DOHH2 (cell line): Measurements from ENCODE around the gene MAPKAPK2.

ENCODE experiments used
- H3F3A ChIP-seq: fragments of 200-600 bp; sonication (generic), shearing (Covaris generic); 2 replicates; pipeline ENCODE4 v1.6.0; 2016; ENCODE audit warnings: antibody characterized with exemption, mild to moderate bottlenecking; ENCODE audit not compliant: control insufficient read depth, insufficient read depth
- H3K27ac ChIP-seq: fragments of 200-600 bp; sonication (generic); 2 replicates; pipeline ENCODE4 v1.5.1; 2014; ENCODE audit warnings: low read depth, mild to moderate bottlenecking, low read length, moderate library complexity
- H3K27me3 ChIP-seq: fragments of 200-600 bp; sonication (generic); 2 replicates; pipeline ENCODE4 v1.6.1; 2014; ENCODE audit warnings: mild to moderate bottlenecking, low read length, mixed read lengths; ENCODE audit not compliant: control insufficient read depth
- H3K36me3 ChIP-seq: fragments of 200-600 bp; sonication (generic); 2 replicates; pipeline ENCODE4 v1.6.1; 2014; ENCODE audit warnings: mild to moderate bottlenecking, low read length, moderate library complexity, mixed read lengths; ENCODE audit not compliant: control insufficient read depth
- H3K4me1 ChIP-seq: fragments of 200-600 bp; sonication (generic); 2 replicates; pipeline ENCODE4 v1.6.1; 2014; ENCODE audit warnings: mild to moderate bottlenecking, low read length, mixed read lengths; ENCODE audit not compliant: control insufficient read depth
- H3K4me2 ChIP-seq: fragments of 200-600 bp; sonication (generic); 2 replicates; pipeline ENCODE4 v1.6.0; 2014; ENCODE audit warnings: mild to moderate bottlenecking, low read length, moderate library complexity
- H3K4me3 ChIP-seq: fragments of 200-600 bp; sonication (generic); 2 replicates; pipeline ENCODE4 v1.5.1; 2014; ENCODE audit warnings: mild to moderate bottlenecking, low read length, mixed read lengths
- H3K79me2 ChIP-seq: fragments of 200-600 bp; sonication (generic); 2 replicates; pipeline ENCODE4 v1.6.1; 2014; ENCODE audit warnings: mild to moderate bottlenecking, low read length, mixed read lengths; ENCODE audit not compliant: control insufficient read depth
- H3K9me2 ChIP-seq: fragments of 200-600 bp; sonication (generic); replicated peaks from 2 replicates; pipeline ENCODE4 v1.6.1; 2014; ENCODE audit warnings: mild to moderate bottlenecking, low read length, mixed read lengths; ENCODE audit not compliant: control insufficient read depth
- H3K9me3 ChIP-seq: fragments of 200-600 bp; sonication (generic); 2 replicates; pipeline ENCODE4 v1.6.1; 2014; ENCODE audit warnings: antibody characterized with exemption, low read length, mixed read lengths; ENCODE audit not compliant: control insufficient read depth, insufficient read depth
- H4K20me1 ChIP-seq: fragments of 200-600 bp; sonication (generic); 2 replicates; pipeline ENCODE4 v1.6.0; 2014; ENCODE audit warnings: low read depth, mild to moderate bottlenecking, antibody characterized with exemption, low read length, moderate library complexity; ENCODE audit not compliant: control insufficient read depth, insufficient read depth
- EZH2phosphoT487 ChIP-seq: fragments of 200-600 bp; sonication (generic); IDR thresholded peaks from 2 replicates; pipeline ENCODE4 v1.6.1; 2017; ENCODE audit warnings: borderline replicate concordance, mild to moderate bottlenecking, antibody characterized with exemption, low read length, moderate library complexity, mixed read lengths
- TF ChIP-seq, protein P1 (sequence below): fragments of 200-600 bp; sonication (generic); IDR thresholded peaks from one replicate; pipeline ENCODE4 v1.5.1; 2014; ENCODE audit warnings: antibody characterized with exemption, mild to moderate bottlenecking, low read depth, low read length; ENCODE audit not compliant: poor library complexity, severe bottlenecking

MAPKAPK2 gene

GRCh38 chr1:206668874-206669410 is 15.8 kb upstream of the MAPKAPK2 start:
- Histone ChIP-seq H3K36me3 (no peaks in the 10 kb centered on the region), H4K20me1 (no peaks in the 10 kb centered on the region), H3K4me3 (no peak overlapping the region), H3K27ac (no peak overlapping the region), H3K79me2 (no peaks in the 10 kb centered on the region), H3K9me3 (no peaks in the 10 kb centered on the region), H3K27me3 (peaks cover 17% of the 10 kb centered on the region), H3K9me2 (no peaks in the 10 kb centered on the region), H3K4me1 (peaks cover 41% of the 10 kb centered on the region), H3F3A (peaks cover 6% of the 10 kb centered on the region), H3K4me2 (no peak overlapping the region)
- TF ChIP-seq, protein P1, sequence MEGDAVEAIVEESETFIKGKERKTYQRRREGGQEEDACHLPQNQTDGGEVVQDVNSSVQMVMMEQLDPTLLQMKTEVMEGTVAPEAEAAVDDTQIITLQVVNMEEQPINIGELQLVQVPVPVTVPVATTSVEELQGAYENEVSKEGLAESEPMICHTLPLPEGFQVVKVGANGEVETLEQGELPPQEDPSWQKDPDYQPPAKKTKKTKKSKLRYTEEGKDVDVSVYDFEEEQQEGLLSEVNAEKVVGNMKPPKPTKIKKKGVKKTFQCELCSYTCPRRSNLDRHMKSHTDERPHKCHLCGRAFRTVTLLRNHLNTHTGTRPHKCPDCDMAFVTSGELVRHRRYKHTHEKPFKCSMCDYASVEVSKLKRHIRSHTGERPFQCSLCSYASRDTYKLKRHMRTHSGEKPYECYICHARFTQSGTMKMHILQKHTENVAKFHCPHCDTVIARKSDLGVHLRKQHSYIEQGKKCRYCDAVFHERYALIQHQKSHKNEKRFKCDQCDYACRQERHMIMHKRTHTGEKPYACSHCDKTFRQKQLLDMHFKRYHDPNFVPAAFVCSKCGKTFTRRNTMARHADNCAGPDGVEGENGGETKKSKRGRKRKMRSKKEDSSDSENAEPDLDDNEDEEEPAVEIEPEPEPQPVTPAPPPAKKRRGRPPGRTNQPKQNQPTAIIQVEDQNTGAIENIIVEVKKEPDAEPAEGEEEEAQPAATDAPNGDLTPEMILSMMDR: no peak
- TF ChIP-seq EZH2phosphoT487: no peak

DNA sequence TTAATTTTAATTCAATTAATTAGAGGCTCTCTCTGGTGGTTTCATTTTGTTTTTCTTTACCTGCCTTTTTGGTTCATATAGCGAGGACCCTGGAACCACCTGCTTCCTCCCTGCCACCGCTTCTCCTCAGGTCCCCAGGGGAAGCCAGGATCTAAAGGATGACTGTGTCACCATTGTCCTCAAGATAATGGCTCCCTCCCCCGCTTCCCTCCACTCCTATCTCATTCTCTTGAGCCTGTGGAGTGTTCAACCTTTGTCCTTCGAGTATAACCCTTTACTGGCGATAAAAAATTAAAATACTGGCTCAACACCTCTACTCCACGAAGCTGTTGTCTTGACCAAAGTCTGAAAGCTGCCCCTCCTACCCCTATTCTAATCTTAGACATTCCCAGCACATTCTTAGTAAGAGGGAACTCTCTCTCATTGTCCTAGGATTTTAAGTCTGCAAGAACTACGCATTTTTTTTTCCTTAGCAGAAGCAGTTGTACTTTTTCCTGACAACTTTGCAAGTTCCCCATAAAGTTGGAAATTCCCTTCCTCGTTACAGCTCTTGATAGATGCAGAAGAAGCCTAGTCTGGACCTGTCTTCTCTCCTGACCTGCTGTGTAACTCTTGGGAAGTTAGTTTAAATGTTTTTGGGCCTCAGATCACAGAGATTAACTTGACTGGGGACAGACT is 12.6 kb upstream of the MAPKAPK2 start:
- Histone ChIP-seq H3K4me1 (peaks cover 46% of the 10 kb centered on the region), H3K27ac (0 out of 2 replicates have a peak overlapping the region, but pooled peaks have one; percentile 19), H3K9me2 (no peaks in the 10 kb centered on the region), H4K20me1 (no peaks in the 10 kb centered on the region), H3K36me3 (no peaks in the 10 kb centered on the region), H3K9me3 (no peaks in the 10 kb centered on the region), H3K27me3 (0 out of 2 replicates have a peak, but pooled peaks cover 4% of the 10 kb centered on the region), H3K4me2 (peak overlapping the region; percentile 56), H3K4me3 (peak overlapping the region; percentile 2), H3K79me2 (no peaks in the 10 kb centered on the region), H3F3A (peaks cover 6% of the 10 kb centered on the region)
- TF ChIP-seq EZH2phosphoT487: no peak
- TF ChIP-seq, protein P1: no peak

GRCh38 chr1:206672844-206673758 is 11.6 kb upstream of the MAPKAPK2 start:
- TF ChIP-seq, protein P1: no peak
- no peak for TF ChIP-seq EZH2phosphoT487
- Histone ChIP-seq H3K9me2 (no peaks in the 10 kb centered on the region), H3K9me3 (no peaks in the 10 kb centered on the region), H3K27ac (0 out of 2 replicates have a peak overlapping the region, but pooled peaks have one; percentile 19), H4K20me1 (no peaks in the 10 kb centered on the region), H3K4me3 (peak overlapping the region; percentile 2), H3F3A (peaks cover 6% of the 10 kb centered on the region), H3K27me3 (no peaks in the 10 kb centered on the region), H3K4me2 (peak overlapping the region; percentile 56), H3K36me3 (no peaks in the 10 kb centered on the region), H3K79me2 (no peaks in the 10 kb centered on the region), H3K4me1 (peaks cover 47% of the 10 kb centered on the region)
